Measurements from ENCODE around the gene UPK1A.

GRCh38 chr19:35693422-35693821, 27.1 kb downstream of the UPK1A start:
- TF ChIP-seq POLR2A (IDR thresholded peaks at IDR 0.05), result no peak
- TF ChIP-seq CTCF (IDR thresholded peaks at IDR 0.05), result no peak
- TF ChIP-seq POLR2AphosphoS5 (IDR thresholded peaks at IDR 0.05), result no peak

All from suprapubic skin (tissue), 4 donors.